ENCODE measurements around the gene NDRG3. TPM values are rescaled to one million over a fixed set of nuclear protein-coding genes. Genes with fewer than 3 reads are reported as not detected.

NDRG3 gene
- total and polyA plus RNA-seq, 2 donors from 2014 or later: 25.3 to 26.4 TPM

GRCh38 chr20:36656733-36657132 is 89.2 kb downstream of the NDRG3 start:
- Histone ChIP-seq H3K4me1 (ENCODE audit: control insufficient read depth in 2 of 3, insufficient read depth in 2 of 3, low read depth in 1 of 3, low read length in 3 of 3) (no peaks in the 10 kb centered on the region), H3K27me3 (ENCODE audit: control insufficient read depth, insufficient read depth, low read length) (no peaks in the 10 kb centered on the region), H3K27ac (ENCODE audit: low read depth in 2 of 2, low read length in 2 of 2) (no peak overlapping the region), H3K4me3 (ENCODE audit: low read length in 3 of 3) (no peak overlapping the region), H3K9me3 (ENCODE audit: control insufficient read depth in 2 of 3, insufficient read depth in 1 of 3, low read length in 3 of 3) (no peaks in the 10 kb centered on the region), H3K36me3 (ENCODE audit: control insufficient read depth in 2 of 3, insufficient read depth in 3 of 3, low read length in 3 of 3) (peaks cover 0 to 11% (median 5%) of the 10 kb centered on the region in 3 donors), H3K9ac (ENCODE audit: low read length in 3 of 3) (no peak overlapping the region)
- DNase-seq (no peak), FAIRE-seq (no peak)
- no peak for TF ChIP-seq CTCF (IDR thresholded peaks at IDR 0.05; ENCODE audit: borderline replicate concordance, extremely low read depth, insufficient read depth)
- intact Hi-C loops (cut with DNase I): no loop called here

GRCh38 chr20:36655004-36655403 is 90.9 kb downstream of the NDRG3 start:
- intact Hi-C loops (cut with DNase I): no loop called here
- no peaks in the 10 kb centered on the region for H3K4me1 ChIP-seq (ENCODE audit: control insufficient read depth in 2 of 3, insufficient read depth in 2 of 3, low read depth in 1 of 3, low read length in 3 of 3)
- DNase-seq (no peak), FAIRE-seq (no peak)
- H3K27me3 ChIP-seq (ENCODE audit: control insufficient read depth, insufficient read depth, low read length): no peaks in the 10 kb centered on the region
- H3K9me3 ChIP-seq (ENCODE audit: control insufficient read depth in 2 of 3, insufficient read depth in 1 of 3, low read length in 3 of 3): no peaks in the 10 kb centered on the region
- H3K27ac ChIP-seq (ENCODE audit: low read depth in 2 of 2, low read length in 2 of 2): no peak overlapping the region
- no peak overlapping the region for H3K9ac ChIP-seq (ENCODE audit: low read length in 3 of 3)
- peaks cover 0 to 6% (median 5%) of the 10 kb centered on the region in 3 donors for H3K36me3 ChIP-seq (ENCODE audit: control insufficient read depth in 2 of 3, insufficient read depth in 3 of 3, low read length in 3 of 3)
- no peak for TF ChIP-seq CTCF (IDR thresholded peaks at IDR 0.05; ENCODE audit: borderline replicate concordance, extremely low read depth, insufficient read depth)
- H3K4me3 ChIP-seq (ENCODE audit: low read length in 3 of 3): no peak overlapping the region

GRCh38 chr20:36654506-36654905 is 91.4 kb downstream of the NDRG3 start:
- no peak overlapping the region for H3K4me3 ChIP-seq (ENCODE audit: low read length in 3 of 3)
- H3K9me3 ChIP-seq (ENCODE audit: control insufficient read depth in 2 of 3, insufficient read depth in 1 of 3, low read length in 3 of 3): no peaks in the 10 kb centered on the region
- H3K27me3 ChIP-seq (ENCODE audit: control insufficient read depth, insufficient read depth, low read length): no peaks in the 10 kb centered on the region
- no peaks in the 10 kb centered on the region for H3K4me1 ChIP-seq (ENCODE audit: control insufficient read depth in 2 of 3, insufficient read depth in 2 of 3, low read depth in 1 of 3, low read length in 3 of 3)
- peaks cover 0 to 6% (median 5%) of the 10 kb centered on the region in 3 donors for H3K36me3 ChIP-seq (ENCODE audit: control insufficient read depth in 2 of 3, insufficient read depth in 3 of 3, low read length in 3 of 3)
- no peak overlapping the region for H3K27ac ChIP-seq (ENCODE audit: low read depth in 2 of 2, low read length in 2 of 2)
- TF ChIP-seq CTCF (IDR thresholded peaks at IDR 0.05; ENCODE audit: borderline replicate concordance, extremely low read depth, insufficient read depth): no peak
- DNase-seq: no peak
- FAIRE-seq: no peak
- H3K9ac ChIP-seq (ENCODE audit: low read length in 3 of 3): no peak overlapping the region
- intact Hi-C loops (cut with DNase I): no loop called here

- H3K4me1 ChIP-seq (ENCODE audit: control insufficient read depth in 2 of 3, insufficient read depth in 2 of 3, low read depth in 1 of 3, low read length in 3 of 3): no peaks in the 10 kb centered on the region
- H3K27me3 ChIP-seq (ENCODE audit: control insufficient read depth, insufficient read depth, low read length): no peaks in the 10 kb centered on the region
- no peak overlapping the region for H3K9ac ChIP-seq (ENCODE audit: low read length in 3 of 3)
- H3K4me3 ChIP-seq (ENCODE audit: low read length in 3 of 3): no peak overlapping the region
- DNase-seq (no peak), FAIRE-seq (no peak)
- no peaks in the 10 kb centered on the region for H3K9me3 ChIP-seq (ENCODE audit: control insufficient read depth in 2 of 3, insufficient read depth in 1 of 3, low read length in 3 of 3)
- peaks cover 0 to 6% (median 5%) of the 10 kb centered on the region in 3 donors for H3K36me3 ChIP-seq (ENCODE audit: control insufficient read depth in 2 of 3, insufficient read depth in 3 of 3, low read length in 3 of 3)
- H3K27ac ChIP-seq (ENCODE audit: low read depth in 2 of 2, low read length in 2 of 2): no peak overlapping the region
- TF ChIP-seq CTCF (IDR thresholded peaks at IDR 0.05; ENCODE audit: borderline replicate concordance, extremely low read depth, insufficient read depth): no peak
- intact Hi-C loops (cut with DNase I): no loop called here
Observed at GRCh38 chr20:36653456-36653855, 92.4 kb downstream of the NDRG3 start.
